Naive thymus-derived CD4-positive, alpha-beta T cell (primary cell): Measurements from ENCODE around the gene HMCN1. TPM values are rescaled to one million over a fixed set of nuclear protein-coding genes. Genes with fewer than 3 reads are reported as not detected.

ENCODE experiments used
- ATAC-seq: fragments of 150-1000 bp; cut with Tn5 transposase; 2 replicates; pipeline ENCODE4 v1.10.0; 2021; ENCODE audit warnings: mild to moderate bottlenecking, moderate library complexity
- CTCF ChIA-PET: fragments of 350-600 bp; sonication (Branson Sonifier 250); formaldehyde crosslinking; loops from one replicate; lab custom pipeline; 2021; ENCODE audit warnings: antibody characterized with exemption; lab: Charles Lee
- POLR2A ChIA-PET: fragments of 350-600 bp; sonication (Branson Sonifier 250); formaldehyde crosslinking; loops from one replicate; lab custom pipeline; 2021; ENCODE audit warnings: antibody characterized with exemption, inconsistent platforms; lab: Charles Lee
- DNase-seq, 9 donors: peaks; one replicate each; pipeline versions ENCODE4 v3.0.0 to v3.0.0-alpha.2; 2020 to 2022; ENCODE audit warnings: mixed read lengths in 1 of 9
- H3K27ac ChIP-seq: one replicate; pipeline ENCODE4 v1.7.0; 2013; ENCODE audit warnings: mild to moderate bottlenecking, low read depth, low read length, moderate library complexity
- H3K27me3 ChIP-seq, 2 donors: one replicate each; pipeline ENCODE4 v1.7.0; 2013; ENCODE audit warnings: low read length in 2 of 2, mild to moderate bottlenecking in 2 of 2, moderate library complexity in 2 of 2; ENCODE audit not compliant: control insufficient read depth in 2 of 2, insufficient read depth in 2 of 2
- H3K36me3 ChIP-seq, 3 experiments: 1 replicate in 2 of 3; 2 replicates in 1 of 3; pipeline ENCODE4 v1.7.0; 2013; ENCODE audit warnings: low read length in 3 of 3, mild to moderate bottlenecking in 3 of 3, moderate library complexity in 1 of 3; ENCODE audit not compliant: insufficient read depth in 3 of 3, control insufficient read depth in 2 of 3
- H3K4me1 ChIP-seq, 2 donors: one replicate each; pipeline ENCODE4 v1.7.0; 2013; ENCODE audit warnings: low read length in 2 of 2, mild to moderate bottlenecking in 2 of 2, moderate library complexity in 1 of 2; ENCODE audit not compliant: control insufficient read depth in 2 of 2, insufficient read depth in 2 of 2
- H3K4me3 ChIP-seq: 2 replicates; pipeline ENCODE4 v1.7.0; 2013; ENCODE audit warnings: mild to moderate bottlenecking, low read length
- H3K9me3 ChIP-seq, 3 experiments: 1 replicate in 2 of 3; 2 replicates in 1 of 3; pipeline ENCODE4 v1.7.0; 2013; ENCODE audit warnings: low read length in 3 of 3; ENCODE audit not compliant: control insufficient read depth in 2 of 3
- H3K27ac Mint-ChIP-seq, 9 donors: one replicate each; pipeline ENCODE4 v1.8.0; 2020 to 2022; ENCODE audit warnings: mixed read lengths in 9 of 9, mild to moderate bottlenecking in 8 of 9, moderate library complexity in 5 of 9, inconsistent platforms in 2 of 9
- H3K27me3 Mint-ChIP-seq, 5 donors: one replicate each; pipeline ENCODE4 v1.8.0; 2021 to 2022; ENCODE audit warnings: mixed read lengths in 5 of 5, mild to moderate bottlenecking in 1 of 5
- H3K36me3 Mint-ChIP-seq, 5 donors: one replicate each; pipeline ENCODE4 v1.8.0; 2020 to 2022; ENCODE audit warnings: mixed read lengths in 5 of 5, mild to moderate bottlenecking in 3 of 5, inconsistent platforms in 1 of 5
- H3K4me1 Mint-ChIP-seq, 7 donors: one replicate each; pipeline ENCODE4 v1.8.0; 2020 to 2022; ENCODE audit warnings: mixed read lengths in 7 of 7, mild to moderate bottlenecking in 3 of 7, inconsistent platforms in 1 of 7
- H3K4me3 Mint-ChIP-seq, 10 donors: one replicate each; pipeline ENCODE4 v1.8.0; 2020 to 2022; ENCODE audit warnings: mild to moderate bottlenecking in 10 of 10, mixed read lengths in 10 of 10, moderate library complexity in 6 of 10, inconsistent platforms in 2 of 10
- H3K9me3 Mint-ChIP-seq, 11 donors: one replicate each; pipeline ENCODE4 v1.8.0; 2020 to 2022; ENCODE audit warnings: mixed read lengths in 11 of 11, mild to moderate bottlenecking in 4 of 11, inconsistent platforms in 1 of 11, moderate library complexity in 1 of 11
- intact Hi-C, 2 donors: fragments of 100-400 bp; cut with micrococcal nuclease; formaldehyde crosslinking; loops; one replicate each; pipeline ENCODE4 v1.15.1; 2023
- polyA plus RNA-seq, 2 donors: library from polyadenylated mRNA; unstranded; fragments of 300-500 nt; fragmentation: Illumina TruSeq; gene quantifications; one replicate each; pipeline ENCODE4 v1.2.3, GENCODE V29; 2021
- total RNA-seq, 6 experiments: library from RNA in 5 of 6; stranded (reverse) in 5 of 6; gene quantifications; 1 replicate in 5 of 6; 2 replicates in 1 of 6; pipeline ENCODE4 v1.2.3 and lab custom pipeline; 2021 to 2026

Gene HMCN1
- total and polyA plus RNA-seq, 7 experiments from 2014 or later, result under 0.01 to 0.19 (median 0.16) TPM; not detected in 3

DNA sequence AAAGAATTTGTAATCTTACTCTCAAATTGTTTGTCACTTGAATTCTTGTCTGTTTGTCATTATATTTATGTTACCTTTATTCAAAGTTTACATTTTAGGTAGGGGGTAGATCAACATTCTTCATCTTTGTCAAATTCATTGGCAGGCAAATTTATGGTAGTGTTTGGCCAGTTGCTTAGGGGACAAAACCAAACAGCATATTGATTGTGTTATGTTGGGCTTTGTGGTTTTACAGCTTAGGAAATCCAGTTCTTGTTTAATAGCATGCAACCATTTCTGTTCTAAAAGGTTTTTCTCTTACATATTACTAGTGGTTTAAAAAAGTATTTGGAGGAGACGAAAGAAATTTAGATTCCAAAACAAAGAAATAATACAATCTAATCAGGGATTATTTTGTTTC, 91.4 kb downstream of the HMCN1 start:
- DNase-seq, result no peak
- H3K9me3 Mint-ChIP-seq, result no peaks in the 10 kb centered on the region
- POLR2A ChIA-PET, result no interaction called here

GRCh38 chr1:185834371-185834905, 100.2 kb downstream of the HMCN1 start:
- no peak overlapping the region for H3K4me3 ChIP-seq
- H3K27me3 ChIP-seq, result peaks cover 0 to 3% of the 10 kb centered on the region in 2 donors
- no peak overlapping the region for H3K27ac Mint-ChIP-seq
- no peaks in the 10 kb centered on the region for H3K36me3 Mint-ChIP-seq
- H3K4me1 Mint-ChIP-seq, result no peaks in the 10 kb centered on the region
- H3K9me3 Mint-ChIP-seq, result no peaks in the 10 kb centered on the region
- DNase-seq (no peak), ATAC-seq (no peak)
- H3K36me3 ChIP-seq, result no peaks in the 10 kb centered on the region
- peaks cover 6 to 22% (median 10%) of the 10 kb centered on the region in 5 donors for H3K27me3 Mint-ChIP-seq
- POLR2A ChIA-PET, result no interaction called here
- no peaks in the 10 kb centered on the region for H3K4me1 ChIP-seq
- H3K9me3 ChIP-seq, result no peaks in the 10 kb centered on the region
- H3K4me3 Mint-ChIP-seq, result no peak overlapping the region
- CTCF ChIA-PET, result no interaction called here
- H3K27ac ChIP-seq, result no peak overlapping the region
- intact Hi-C loops, result no loop called here

More for the DNA sequence above, 91.4 kb downstream of the HMCN1 start:
- intact Hi-C loops, result no loop called here
- ATAC-seq, result no peak
- CTCF ChIA-PET, result no interaction called here
- Mint-ChIP-seq H3K27me3 (peaks cover 10 to 40% (median 23%) of the 10 kb centered on the region in 5 donors), H3K4me3 (no peak overlapping the region), H3K27ac (no peak overlapping the region), H3K36me3 (no peaks in the 10 kb centered on the region), H3K4me1 (no peaks in the 10 kb centered on the region)
- H3K9me3 ChIP-seq, result no peaks in the 10 kb centered on the region
- no peaks in the 10 kb centered on the region for H3K4me1 ChIP-seq
- H3K27me3 ChIP-seq, result no peaks in the 10 kb centered on the region
- no peak overlapping the region for H3K4me3 ChIP-seq
- no peaks in the 10 kb centered on the region for H3K36me3 ChIP-seq
- H3K27ac ChIP-seq, result no peak overlapping the region

DNA sequence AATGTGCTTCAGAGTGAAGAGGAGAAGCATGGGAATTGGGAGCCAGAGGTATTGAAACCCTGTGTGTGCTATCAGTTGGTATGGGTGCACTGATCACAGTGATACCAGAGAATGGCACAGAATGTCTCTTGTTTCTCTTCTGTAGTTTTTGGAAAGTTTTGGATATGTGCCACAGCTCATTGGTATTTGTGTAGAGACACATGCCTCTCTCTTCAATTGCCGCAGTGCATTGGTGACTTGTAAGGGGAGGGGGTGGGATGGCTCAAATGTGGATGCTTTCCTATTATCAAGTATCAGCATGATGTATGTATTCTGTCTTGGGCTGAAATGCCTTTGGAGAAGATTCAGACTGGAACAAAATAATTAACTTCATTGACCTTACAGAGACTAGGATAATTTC, 101.0 kb downstream of the HMCN1 start:
- ATAC-seq, result no peak
- ChIA-PET CTCF (no interaction called here), POLR2A (no interaction called here)
- DNase-seq, result no peak
- H3K27ac Mint-ChIP-seq, result no peak overlapping the region
- no peaks in the 10 kb centered on the region for H3K4me1 Mint-ChIP-seq
- H3K27me3 Mint-ChIP-seq, result peaks cover 0 to 22% (median 10%) of the 10 kb centered on the region in 5 donors
- Histone ChIP-seq H3K9me3 (no peaks in the 10 kb centered on the region), H3K27ac (no peak overlapping the region), H3K36me3 (no peaks in the 10 kb centered on the region), H3K27me3 (peaks cover 0 to 3% of the 10 kb centered on the region in 2 donors), H3K4me3 (no peak overlapping the region), H3K4me1 (no peaks in the 10 kb centered on the region)
- no peak overlapping the region for H3K4me3 Mint-ChIP-seq
- H3K9me3 Mint-ChIP-seq, result no peaks in the 10 kb centered on the region
- intact Hi-C loops, result no loop called here
- no peaks in the 10 kb centered on the region for H3K36me3 Mint-ChIP-seq

DNA sequence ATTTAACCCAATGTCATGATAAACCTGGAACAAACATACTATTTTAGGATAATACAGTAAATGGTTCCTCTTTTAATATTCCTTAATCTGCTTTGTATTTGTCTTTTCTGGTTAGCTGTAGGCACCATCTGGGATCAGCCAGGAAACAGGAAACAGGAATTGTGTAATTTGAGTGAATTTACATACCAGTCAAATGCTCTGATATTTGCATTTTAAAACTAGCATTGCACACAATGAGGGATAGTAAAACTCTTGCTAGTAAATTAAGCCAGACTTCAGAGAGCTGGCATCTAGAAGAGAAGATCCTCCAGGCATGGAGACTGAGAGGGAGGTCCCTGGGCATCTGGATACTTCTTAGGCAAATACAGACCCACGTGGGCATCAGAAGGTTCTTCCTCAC, 103.5 kb downstream of the HMCN1 start:
- Histone ChIP-seq H3K36me3 (no peaks in the 10 kb centered on the region), H3K27ac (no peak overlapping the region), H3K9me3 (no peaks in the 10 kb centered on the region), H3K4me1 (no peaks in the 10 kb centered on the region), H3K4me3 (no peak overlapping the region), H3K27me3 (no peaks in the 10 kb centered on the region)
- POLR2A ChIA-PET, result no interaction called here
- DNase-seq, result no peak
- no peak for ATAC-seq
- Mint-ChIP-seq H3K36me3 (no peaks in the 10 kb centered on the region), H3K4me3 (no peak overlapping the region), H3K27ac (no peak overlapping the region), H3K27me3 (peaks cover 0 to 29% (median 8%) of the 10 kb centered on the region in 5 donors), H3K9me3 (no peaks in the 10 kb centered on the region), H3K4me1 (no peaks in the 10 kb centered on the region)
- CTCF ChIA-PET, result no interaction called here
- intact Hi-C loops, result no loop called here

DNA sequence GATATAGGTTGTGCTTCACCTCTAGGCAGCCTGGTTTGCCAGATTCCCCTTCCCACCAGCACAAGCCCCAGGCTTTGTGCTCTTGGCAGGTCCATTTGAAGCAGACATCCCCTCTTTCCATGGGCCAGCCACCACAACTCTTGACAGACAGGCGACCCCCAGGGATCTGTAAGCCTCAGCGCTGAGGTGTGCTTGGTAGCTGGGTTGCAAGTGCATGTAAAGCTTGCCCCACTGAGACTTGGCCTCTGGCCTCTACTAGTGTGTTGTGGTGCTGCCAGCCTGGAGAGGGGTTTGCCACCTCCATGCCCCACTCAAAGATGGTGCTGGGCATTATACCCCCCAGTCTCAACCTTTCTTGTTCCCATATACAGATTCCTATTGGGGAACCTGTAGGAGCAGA, 103.9 kb downstream of the HMCN1 start:
- H3K9me3 ChIP-seq, result no peaks in the 10 kb centered on the region
- intact Hi-C loops, result no loop called here
- Mint-ChIP-seq H3K27me3 (peaks cover 0 to 29% (median 8%) of the 10 kb centered on the region in 5 donors), H3K36me3 (no peaks in the 10 kb centered on the region), H3K4me3 (no peak overlapping the region), H3K9me3 (no peaks in the 10 kb centered on the region), H3K4me1 (no peaks in the 10 kb centered on the region), H3K27ac (peak overlapping the region in 1 of 9 donors; percentile 32)
- H3K36me3 ChIP-seq, result no peaks in the 10 kb centered on the region
- no peaks in the 10 kb centered on the region for H3K4me1 ChIP-seq
- H3K27ac ChIP-seq, result no peak overlapping the region
- no peak for ATAC-seq
- no peak overlapping the region for H3K4me3 ChIP-seq
- ChIA-PET POLR2A (no interaction called here), CTCF (no interaction called here)
- DNase-seq, result no peak
- H3K27me3 ChIP-seq, result no peaks in the 10 kb centered on the region

DNA sequence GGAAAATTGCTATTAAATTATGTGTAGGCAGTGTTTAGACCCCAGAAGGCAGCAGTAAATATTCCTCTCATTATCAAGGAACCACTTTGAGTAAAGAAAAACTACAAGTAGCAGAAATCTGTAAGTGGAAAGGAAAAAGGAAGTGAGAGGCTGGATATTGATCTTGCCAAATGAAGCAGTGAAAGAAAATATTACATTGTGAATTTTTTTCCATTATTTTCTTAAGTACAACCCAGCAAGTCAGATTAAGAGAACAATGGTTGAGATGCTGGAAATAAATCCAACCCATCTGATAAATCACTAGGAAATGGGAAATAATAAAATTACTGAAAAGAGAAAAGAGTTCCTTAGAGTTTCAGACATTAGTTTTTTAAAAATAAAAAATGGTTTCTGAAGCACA, 106.7 kb downstream of the HMCN1 start:
- no peaks in the 10 kb centered on the region for H3K27me3 ChIP-seq
- Mint-ChIP-seq H3K36me3 (no peaks in the 10 kb centered on the region), H3K4me1 (no peaks in the 10 kb centered on the region), H3K27ac (no peak overlapping the region), H3K4me3 (no peak overlapping the region), H3K9me3 (no peaks in the 10 kb centered on the region), H3K27me3 (peaks cover 0 to 29% (median 8%) of the 10 kb centered on the region in 5 donors)
- ChIA-PET POLR2A (no interaction called here), CTCF (no interaction called here)
- no peak for ATAC-seq
- H3K4me1 ChIP-seq, result no peaks in the 10 kb centered on the region
- intact Hi-C loops, result no loop called here
- H3K27ac ChIP-seq, result no peak overlapping the region
- H3K36me3 ChIP-seq, result no peaks in the 10 kb centered on the region
- DNase-seq, result no peak
- H3K9me3 ChIP-seq, result no peaks in the 10 kb centered on the region
- no peak overlapping the region for H3K4me3 ChIP-seq

- H3K9me3 ChIP-seq, result no peaks in the 10 kb centered on the region
- H3K36me3 ChIP-seq, result no peaks in the 10 kb centered on the region
- Mint-ChIP-seq H3K4me3 (no peak overlapping the region), H3K27me3 (peaks cover 0 to 29% (median 8%) of the 10 kb centered on the region in 5 donors), H3K36me3 (no peaks in the 10 kb centered on the region), H3K4me1 (no peaks in the 10 kb centered on the region), H3K27ac (no peak overlapping the region), H3K9me3 (no peaks in the 10 kb centered on the region)
- no peak for ATAC-seq
- intact Hi-C loops, result no loop called here
- DNase-seq, result no peak
- no peaks in the 10 kb centered on the region for H3K4me1 ChIP-seq
- POLR2A ChIA-PET, result no interaction called here
- H3K27me3 ChIP-seq, result no peaks in the 10 kb centered on the region
- no peak overlapping the region for H3K4me3 ChIP-seq
- CTCF ChIA-PET, result no interaction called here
- no peak overlapping the region for H3K27ac ChIP-seq
Measured at GRCh38 chr1:185843297-185843869, 109.2 kb downstream of the HMCN1 start.
